HS-5 (cell line): ENCODE measurements around the gene MDFI.

Experiments
- DNase-seq: peaks from one replicate; pipeline ENCODE4 v3.0.0-alpha.2; 2012; ENCODE audit warnings: low read depth

MDFI gene

DNA sequence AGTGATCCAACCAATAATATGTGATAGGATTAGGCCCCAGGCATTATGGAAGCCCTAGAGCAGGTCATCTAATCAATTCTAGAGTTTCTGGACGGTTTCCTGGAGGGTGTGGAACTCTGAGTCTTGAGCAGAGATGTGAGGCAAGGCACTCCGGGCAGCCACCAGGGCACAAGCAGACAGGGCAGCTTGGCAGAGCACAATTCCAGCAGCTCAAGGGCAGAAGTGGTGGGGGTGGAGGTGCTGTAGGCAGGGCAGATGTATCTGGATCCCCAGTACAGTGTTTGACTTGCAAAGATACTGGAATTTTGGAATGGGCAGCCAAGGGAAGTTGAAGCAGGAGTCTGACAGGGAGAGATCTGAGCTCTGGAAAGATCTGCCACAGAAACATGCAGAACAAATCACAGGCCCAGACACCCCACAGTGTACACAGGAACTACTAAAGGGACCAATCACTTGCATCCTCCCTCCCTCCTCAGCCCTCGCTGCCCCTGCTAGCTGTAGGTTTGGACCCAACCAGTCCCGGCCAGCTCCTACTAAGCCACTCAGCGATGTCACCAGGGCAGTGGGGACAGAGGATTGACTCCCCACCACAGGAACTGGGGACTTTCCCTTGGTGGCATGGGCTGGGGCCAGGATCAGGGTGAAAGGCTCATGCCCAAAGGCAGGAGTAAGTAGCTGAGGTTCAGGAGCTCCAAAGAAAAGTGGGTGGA is 50.1 kb downstream of the MDFI start:
- DNase-seq, result no peak

DNA sequence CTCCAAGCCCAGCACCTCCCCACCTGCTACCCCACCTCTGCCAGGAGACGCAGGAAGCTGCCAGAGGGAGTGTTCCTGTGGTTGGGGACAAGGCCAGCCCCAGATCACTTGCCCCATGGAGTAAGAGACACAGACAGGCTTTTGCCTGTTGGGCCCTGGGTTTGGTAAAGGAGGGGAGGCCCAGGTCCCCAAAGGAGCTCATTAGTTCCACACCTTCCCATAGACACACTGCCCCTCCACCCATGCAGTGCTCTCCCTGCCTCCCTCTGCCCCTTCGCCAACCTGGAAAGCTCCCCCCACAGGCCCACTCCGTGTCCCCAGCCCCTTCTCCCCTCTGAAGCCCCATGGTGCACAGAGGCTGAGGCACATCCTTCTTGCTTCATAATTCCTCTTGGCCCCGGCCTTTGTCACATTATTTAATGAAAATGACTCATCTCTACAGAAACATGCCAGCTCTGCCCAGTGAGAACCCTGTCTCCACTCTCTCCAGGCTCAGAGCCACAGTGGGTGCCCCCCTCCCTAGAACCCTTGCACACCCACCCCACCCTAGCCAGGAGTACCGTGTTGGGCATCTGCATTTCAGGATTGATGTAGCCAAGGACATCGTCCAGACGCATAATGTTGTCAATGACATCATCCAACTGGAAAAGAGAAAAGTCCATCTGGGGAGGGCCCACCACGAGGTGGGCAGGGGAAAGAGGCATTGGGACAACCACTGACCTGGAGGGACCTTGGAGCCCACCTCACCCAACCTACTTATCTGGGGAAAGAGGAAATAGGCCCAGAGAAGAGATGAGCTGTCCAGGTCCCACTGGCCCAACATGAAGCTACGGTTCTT is 51.1 kb downstream of the MDFI start:
- DNase-seq, result no peak

DNA sequence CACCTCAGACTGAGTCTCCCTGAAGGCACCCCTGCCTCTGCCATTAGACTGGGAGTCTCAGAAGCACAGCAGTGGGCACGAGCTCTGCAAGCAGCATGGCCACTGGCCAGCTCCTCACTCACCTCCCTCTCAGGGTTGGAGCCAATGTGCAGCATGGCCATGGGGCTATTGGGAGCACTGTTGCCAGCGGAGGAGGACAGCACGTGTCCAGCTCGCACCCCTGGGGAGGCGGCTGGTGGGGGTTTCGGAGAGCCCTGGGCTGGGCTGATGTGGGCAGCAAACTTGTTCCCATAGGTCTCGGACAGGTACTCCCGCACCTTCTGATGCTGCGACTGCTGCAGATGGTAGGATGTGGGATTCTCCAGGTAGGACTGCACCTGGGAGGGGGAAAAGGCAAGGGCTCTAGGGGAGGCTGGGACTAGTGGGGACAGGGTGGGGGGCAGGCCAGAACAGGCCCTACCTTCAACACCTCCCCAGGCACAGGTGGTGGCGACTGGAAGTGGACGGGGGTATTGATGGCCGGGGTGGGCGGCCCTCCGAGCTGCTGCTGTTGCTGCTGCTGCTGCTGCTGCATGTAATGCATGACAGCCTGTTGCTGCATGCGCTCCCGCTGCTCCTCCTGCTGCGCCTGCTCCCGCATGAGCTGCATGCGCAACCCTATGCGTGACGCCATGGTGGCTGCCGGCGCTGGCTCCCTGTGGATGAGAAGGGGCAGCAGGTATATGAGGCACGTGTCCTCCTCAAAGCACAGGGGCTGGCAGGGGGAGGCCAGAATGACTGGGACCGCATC is 52.5 kb downstream of the MDFI start:
- no peak for DNase-seq

DNA sequence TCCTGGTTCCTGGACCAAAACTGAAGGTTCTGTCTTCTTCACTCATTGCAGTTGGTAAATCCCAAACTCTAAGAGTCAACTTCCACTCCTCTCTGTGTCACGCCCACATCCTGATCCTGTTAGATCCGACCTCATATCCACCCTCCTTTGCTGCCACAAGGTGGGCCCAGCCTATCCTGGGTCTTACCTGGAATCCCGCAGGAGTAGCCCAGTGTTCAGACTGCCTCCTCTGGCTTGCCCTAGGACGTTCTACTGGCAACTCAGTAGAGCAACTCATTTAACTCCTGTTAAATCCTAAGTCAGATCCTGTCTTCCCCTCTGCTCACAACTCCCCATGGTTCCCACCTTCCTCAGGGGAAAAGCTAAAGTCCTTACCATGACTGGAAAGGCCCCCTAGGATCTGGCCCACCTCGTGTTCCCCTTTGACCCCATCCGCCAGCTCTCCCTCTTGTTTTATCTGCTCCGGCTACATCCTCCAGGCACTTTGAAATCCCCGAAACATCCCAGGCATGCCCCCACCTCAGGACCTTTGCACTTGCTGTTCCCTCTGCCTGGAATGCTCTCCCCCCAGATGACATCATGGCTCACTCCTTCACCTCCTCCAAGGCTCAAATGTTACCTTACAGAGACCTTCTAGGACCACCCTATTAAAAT is 53.3 kb downstream of the MDFI start:
- DNase-seq, result no peak

DNA sequence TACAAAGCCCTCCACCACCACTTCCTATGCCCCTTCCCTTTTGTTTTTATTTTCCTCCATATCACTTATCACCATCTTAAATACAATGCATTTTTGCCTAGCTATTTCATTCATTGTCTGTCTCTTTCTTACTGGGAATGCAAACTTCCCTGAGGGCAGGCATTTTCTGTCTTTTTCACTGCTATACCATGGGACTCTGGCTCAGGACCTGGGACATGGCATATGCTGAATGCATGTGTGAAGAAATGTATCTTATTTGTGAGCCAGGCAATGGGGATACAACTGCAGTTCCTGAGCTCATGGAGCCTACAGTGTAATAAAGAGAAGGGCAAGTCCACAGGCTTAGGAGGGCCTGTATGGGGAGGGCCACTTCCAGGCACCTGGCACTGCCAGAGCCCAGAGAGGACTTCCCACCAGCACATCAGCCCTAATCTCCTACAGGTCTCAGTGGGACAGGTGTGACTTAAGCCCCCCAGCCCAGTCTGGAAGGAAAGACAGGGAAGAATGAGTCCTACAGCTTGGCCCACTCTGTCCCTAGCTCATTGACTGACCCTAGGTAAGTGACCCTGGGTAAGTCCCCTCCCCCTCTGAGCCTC is 53.9 kb downstream of the MDFI start:
- no peak for DNase-seq

DNA sequence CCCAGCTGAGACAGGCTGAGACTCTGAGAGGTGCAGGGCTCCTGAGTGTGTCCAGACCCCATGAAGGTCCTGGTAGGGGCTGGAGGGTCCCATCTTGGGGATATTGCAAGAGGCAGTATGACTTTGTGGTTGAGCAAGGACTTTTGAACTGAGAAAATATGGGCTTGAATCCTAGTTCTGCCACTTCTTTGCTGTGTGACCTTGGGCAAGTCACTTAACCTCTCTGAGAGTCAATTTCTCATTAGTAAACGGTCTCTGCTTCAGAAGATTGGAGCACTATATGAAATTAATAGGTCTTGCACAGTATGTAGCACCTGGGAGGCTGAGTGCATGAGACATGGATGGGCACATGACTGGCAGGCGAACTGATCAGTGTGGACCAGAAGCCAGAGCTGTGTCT is 54.5 kb downstream of the MDFI start:
- no peak for DNase-seq

DNA sequence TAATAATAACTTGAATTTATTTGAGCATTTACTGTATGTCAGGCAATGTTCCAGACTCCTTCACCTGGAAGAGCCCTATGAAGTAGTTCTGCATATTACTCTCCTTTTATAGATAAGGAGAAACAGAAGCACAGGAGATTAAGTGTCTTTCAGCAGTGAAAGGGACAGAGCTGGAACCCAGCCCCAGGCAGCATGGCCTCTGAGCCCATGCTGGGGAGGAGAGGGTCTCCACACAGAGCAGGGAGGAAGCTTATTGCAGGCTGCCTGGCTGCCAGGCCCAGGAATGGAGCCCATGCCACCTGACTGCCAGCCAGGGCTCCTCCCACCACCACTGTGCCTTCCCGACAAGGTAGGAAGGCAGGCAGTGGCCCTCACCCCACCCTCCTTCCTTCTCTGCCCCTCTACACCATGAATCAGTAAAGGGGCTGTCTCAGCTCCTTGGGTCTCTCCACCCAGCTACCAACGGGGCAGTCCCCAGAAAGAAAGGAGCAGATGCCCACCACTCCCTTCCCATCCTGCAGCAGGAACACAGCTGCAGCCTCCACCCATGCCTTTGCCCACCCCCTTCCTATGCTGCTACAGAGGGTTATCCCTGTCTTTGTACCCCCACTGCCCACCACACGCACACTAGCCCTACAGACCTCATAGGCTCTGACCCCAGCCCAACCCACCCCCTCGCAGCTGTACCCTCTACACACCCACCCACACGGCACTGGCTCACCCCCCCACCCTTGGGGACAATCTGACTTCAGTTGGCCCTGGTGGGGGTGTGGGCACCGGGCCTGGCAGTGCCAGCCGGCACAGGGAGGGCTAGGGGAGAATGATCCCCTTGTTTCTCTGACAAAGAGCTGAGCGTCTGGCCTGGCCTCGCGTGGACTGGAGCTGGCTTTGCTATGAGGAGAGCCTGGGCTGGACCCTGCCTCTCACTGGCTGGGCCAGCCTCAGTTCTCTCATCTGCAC is 55.3 kb downstream of the MDFI start:
- no peak for DNase-seq

DNA sequence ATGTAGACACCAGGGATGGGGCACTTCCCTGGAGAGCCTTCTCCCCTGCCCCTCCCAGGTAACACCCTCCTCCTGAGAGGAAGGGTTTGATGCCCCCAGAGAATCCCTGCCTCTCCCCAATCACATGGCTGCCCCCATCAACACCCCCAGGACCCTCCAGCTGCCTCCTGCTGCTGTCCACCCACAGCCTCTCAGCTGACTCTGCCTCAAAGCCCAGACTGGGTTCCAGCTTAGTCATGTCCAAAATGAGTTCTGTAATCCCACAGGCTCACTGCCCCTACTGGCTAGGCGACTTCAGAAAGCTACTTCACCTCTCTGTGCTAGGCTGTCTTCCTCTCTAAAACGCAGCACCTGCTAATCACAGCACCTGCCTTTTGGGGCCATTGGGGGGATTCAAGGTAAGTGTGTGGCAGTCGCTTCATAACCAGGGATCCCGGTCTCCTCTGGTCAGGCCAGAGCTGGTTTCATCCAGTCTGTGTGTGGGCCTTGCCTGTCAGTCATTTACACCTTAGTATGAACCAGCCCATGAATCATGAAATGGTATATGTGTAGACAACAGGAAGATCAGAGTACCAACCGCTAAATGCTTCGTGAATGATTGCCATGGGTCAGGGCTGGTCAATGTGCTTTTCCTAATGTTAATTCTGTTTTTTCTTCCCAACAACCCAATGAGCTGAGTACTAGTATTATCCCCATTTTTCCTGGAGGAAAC is 56.7 kb downstream of the MDFI start:
- no peak for DNase-seq

DNA sequence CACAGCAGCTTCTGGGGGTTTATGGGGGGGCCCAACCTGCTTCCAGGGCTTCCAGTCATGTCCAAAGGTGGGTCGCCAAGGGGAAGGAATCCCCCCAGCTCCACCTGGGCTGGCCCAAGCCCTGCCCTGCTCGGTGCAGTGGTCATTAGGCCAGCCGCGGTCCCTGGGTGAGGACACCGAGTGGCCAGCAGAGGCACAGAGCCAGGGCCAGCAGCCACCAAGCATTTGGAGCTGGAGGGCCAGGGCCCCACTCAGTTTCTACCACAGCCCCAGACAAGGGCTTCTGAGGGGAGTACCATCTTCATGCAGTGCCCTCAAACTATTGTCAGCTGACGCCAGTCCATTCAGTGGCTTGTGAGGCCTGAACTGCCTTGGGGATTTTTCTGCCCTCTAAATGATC is 57.6 kb downstream of the MDFI start:
- no peak for DNase-seq

DNA sequence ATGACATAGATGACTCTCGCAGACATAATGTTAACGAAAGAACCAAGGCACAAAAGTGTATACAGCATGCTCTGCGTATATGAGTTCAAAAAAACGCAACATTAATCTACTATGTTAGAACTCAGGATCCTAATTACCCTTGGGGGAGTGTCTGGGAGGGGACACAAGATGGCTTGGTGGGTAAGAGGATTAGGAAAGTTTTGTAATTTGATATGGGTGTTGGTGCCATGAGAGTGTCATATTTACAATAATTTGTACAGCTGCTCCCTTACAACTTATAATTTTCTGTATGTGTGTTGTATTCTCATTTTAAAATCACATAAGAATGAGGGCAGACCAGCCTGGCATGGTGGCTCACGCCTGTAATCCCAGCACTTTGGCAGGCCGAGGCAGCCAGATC is 58.5 kb downstream of the MDFI start:
- DNase-seq, result no peak

DNA sequence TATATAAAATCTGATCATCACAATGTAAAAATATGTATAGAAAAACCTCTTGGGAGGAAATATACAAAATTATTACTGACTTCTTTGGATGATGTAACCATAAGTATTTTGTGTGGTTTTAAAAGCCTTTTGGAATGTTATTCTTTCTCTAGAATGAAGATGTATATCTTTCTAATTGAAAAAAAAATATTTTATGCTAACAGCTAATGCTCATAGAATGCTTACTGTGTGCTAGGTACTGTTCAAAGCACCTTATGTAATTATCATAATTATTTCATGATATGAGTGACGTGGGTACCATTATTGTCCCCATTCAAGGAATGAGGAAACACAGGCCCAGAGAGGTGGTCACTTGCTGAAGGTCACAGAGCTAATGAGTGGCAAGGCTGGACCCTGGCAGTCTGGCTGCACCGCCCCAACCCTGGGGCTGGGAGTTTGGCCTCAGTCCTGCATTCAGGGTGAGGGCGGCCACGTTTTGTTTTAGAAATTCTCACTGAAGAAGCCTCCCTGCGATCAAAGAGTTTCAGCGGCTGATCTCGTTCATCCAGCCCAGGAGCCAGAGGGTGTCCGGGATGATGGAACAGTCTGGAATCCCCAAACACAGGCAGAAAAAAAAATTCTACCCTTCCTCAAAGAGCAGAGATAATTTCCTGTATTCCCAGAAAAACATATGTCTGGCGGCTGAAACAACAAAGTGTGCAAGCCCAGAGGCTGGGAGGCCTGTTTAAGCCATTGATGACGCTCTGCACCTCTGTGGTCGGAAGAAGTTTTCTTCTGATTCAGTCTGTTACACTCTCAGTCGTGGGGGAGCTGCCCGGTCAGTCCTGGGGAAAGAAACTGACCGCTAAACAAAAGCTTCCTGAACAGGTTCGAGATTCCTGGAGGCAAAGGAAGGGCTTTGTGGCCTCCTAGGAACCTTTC is 59.9 kb downstream of the MDFI start:
- DNase-seq, result peak; percentile 51

DNA sequence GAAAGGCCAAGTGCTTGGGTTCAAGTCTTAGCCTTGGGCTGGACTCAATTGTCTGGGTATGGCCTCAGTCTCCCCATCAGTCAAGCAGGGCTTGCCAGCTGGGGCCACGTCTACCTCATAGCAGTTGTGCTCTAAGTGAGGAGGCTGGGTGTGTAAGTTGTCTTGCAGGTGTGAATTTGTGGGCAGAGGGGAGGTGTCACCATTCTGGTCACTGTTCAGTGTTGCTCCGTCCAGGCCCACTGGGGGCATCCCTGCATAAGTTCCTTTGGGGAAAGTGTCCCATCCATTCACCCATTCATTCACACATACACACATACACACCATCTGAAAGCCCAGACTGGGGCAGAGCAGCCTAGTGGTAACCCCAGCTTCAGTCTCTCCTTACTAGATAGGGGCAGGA is 60.8 kb downstream of the MDFI start:
- no peak for DNase-seq

DNA sequence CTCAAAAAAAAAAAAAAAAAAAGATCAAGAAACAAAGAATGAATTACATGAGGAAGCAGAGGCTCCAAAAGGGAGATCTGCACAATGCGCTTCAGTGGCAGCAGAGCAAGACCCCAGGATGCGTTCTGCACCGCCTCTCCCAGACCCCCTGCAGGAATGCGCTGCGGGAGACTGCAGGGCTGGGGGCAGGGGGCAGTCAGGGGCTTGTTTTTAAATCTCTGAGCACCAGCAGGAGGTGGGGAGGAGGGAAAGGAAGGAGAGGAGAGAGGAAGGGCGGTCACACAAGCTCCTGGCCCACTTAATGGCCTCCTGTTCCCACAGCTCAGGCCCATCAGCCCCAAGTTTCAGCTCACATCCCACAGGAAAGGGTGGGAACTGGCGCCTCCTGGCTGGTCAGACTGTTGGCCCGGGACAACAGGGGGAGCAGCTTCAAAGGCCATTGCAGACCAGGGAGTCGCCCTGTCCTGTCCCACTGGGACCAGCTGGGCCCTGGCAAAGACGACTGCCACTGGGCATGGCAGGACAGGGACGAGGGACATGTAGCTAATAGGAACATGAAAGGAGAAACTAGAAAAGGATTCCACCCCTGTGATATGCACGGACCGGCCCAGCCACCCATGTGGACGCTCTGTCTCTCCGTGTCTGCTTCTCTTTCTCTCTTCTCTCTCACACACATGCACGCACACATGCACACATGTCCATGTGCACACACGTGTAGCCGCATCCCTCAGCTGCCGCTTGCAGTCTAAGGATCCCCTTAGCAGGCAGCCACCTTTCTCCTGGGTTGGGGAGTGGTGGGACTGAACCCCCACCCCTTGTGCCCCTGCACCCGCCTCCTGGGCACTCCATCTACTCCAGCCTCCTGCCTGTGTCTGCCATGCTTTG is 62.4 kb downstream of the MDFI start:
- DNase-seq, result no peak

DNA sequence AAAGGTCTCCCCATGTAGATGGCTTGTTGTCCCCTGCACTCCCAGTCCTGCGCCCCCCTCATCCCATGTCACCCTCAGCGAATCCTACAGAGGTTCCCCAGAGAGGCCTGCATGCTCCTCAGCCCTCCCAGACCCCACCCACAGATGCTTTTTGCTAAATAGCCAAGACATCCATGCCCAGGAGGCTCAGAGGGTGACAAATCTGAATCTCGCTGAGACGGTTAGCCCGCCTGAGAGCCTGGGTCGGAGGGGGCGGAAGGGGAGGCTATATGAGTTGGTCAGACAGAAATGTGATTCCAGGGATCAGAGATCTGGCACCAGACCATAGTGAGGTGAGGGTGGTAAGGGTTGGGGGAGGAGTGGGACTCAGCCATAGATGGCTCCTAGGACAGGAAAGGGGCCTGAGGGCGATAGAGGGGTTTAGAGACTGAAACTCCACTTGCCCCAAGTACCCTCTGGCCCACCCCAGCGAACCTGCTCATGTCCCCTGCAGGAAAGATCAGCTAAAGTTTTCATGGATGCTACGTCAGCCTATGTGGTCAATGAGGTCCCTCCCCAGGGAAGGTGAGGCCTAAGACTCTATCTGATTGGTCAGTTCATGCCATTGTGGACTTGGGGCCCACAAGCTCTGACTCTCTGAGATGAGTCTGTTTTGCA is 63.9 kb downstream of the MDFI start:
- no peak for DNase-seq

DNA sequence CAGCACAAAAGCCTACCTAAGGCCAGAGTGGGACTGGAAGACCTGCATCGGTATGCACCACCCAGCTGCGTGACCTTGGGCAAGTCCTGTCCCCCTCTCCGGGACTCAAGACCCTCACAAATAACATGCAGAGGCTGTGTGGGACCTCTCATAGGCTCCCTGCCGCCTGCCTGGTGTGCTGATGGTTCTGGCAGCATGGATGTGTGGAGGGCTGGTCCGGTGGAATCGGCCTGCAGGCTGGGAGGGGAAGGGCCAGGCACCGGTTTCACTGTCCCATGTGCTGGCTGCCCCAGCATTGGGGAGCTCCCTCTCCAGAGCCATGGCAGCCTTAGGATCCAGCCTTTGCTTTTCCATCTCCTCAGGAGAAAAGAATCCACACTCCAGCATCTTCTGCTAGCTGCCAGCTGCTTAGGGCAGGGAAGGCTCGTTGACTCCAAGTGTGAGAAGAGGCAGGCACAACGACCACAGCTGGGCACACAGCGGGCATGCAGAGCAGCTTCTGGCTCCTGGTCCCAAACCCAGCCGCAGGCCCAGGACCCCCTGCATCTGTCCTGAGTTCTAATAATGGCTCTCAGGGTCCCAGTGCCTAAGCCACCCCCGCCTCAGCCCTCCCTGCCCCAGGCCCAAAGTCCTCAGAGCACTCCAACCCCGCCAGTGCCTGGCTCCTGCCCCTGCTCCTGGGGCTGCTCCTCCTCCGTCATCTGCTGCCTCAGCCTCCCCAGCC is 64.7 kb downstream of the MDFI start:
- DNase-seq, result no peak
